ENCODE results near the gene PCSK6. TPM values are rescaled to one million over a fixed set of nuclear protein-coding genes. Genes with fewer than 3 reads are reported as not detected.
A peak's percentile ranks its signal among the peaks of the same experiment; 100 is the strongest.
"Not testable (repeated sequence)": the region's sequence is repeated elsewhere in the genome, so short reads cannot be mapped to it uniquely, and the experiment has no call there.

PCSK6 gene
- polyA plus RNA-seq, 1 donor from 2014 or later: 0.14 TPM

DNA sequence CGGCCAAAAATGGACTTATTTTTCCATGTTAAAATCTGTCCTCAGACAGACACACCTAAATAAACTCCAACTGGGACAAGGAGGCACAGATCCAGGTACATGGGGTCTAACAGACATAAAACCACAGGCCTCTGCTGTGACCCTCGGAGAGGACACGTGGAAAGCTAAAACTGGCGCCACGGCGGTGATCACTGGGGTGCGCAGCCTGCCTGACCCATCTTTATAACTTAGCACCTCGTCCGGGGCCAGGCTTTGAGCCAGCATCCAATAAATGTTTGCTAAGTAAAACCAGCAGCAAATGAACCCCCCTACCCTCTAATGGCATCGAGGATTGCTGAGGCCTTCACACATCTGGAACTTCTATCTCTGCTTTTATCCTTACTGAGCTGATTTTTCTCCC is 15.3 kb downstream of the PCSK6 start:
- no peaks in the 10 kb centered on the region for H3K36me3 Mint-ChIP-seq
- H3K4me1 Mint-ChIP-seq: no peaks in the 10 kb centered on the region
- H3K9me3 Mint-ChIP-seq: peaks cover 0 to 2% (median 0%) of the 10 kb centered on the region in 3 donors
- H3K27me3 Mint-ChIP-seq: peaks cover 6% of the 10 kb centered on the region
- H3K27ac Mint-ChIP-seq: no peak overlapping the region
- H3K4me3 Mint-ChIP-seq: no peak overlapping the region

DNA sequence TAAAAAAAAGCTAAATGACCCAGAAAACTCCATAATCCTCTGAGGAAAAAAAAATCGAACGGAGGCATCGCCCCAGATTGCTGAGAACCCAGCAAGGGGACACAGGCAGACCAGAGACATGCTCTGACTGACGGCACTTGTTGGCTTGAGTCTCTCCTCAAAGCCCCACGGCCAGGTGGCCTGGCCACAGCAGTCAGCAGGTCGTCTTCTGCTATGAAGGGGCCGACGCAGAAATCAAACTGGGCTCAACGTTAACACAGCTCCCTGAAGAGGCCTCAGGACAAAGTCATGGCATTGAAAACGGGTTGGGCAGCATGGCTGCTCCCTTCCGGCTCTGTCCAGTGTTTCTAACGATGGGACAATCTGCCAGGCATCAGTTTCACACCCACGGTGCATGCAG is 17.5 kb downstream of the PCSK6 start:
- H3K27me3 Mint-ChIP-seq: peaks cover 6% of the 10 kb centered on the region
- H3K9me3 Mint-ChIP-seq: peaks cover 0 to 2% (median 0%) of the 10 kb centered on the region in 3 donors
- no peaks in the 10 kb centered on the region for H3K4me1 Mint-ChIP-seq
- H3K27ac Mint-ChIP-seq: no peak overlapping the region
- H3K4me3 Mint-ChIP-seq: no peak overlapping the region
- no peaks in the 10 kb centered on the region for H3K36me3 Mint-ChIP-seq

DNA sequence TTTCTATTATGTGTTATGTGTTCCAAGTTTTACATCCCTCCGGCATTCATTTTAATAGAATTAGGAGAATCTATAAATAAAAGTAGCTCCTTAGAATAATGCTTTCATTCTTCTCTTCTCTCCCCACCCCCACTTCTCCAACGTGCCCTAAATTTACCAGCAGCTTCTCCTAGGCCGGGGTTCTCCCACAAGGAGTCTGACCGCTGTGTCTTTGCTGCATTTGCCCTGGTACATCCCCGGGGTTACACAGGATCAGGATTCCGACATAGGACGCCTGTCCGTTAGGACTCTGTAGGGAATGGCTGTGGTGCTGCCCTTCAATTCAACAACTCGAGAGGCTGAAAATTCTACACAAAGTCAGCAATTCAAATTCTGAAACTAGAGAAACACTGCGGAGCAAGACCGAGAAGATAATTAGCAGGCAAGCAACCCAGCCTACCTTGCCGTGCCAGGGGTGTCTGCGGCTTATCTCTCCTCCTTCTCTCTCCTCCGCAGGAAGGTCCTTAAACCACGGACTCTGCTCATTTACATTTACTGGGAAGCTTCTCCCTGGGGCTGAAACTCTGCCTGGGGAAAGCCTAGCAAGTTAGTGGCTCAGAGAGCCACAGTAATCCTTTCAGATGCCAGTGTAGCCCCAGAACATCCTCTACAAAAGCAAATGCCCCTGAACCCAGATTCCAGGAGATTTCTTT is 18.8 kb downstream of the PCSK6 start:
- Mint-ChIP-seq H3K4me3 (no peak overlapping the region), H3K9me3 (peaks cover 0 to 6% (median 2%) of the 10 kb centered on the region in 3 donors), H3K36me3 (no peaks in the 10 kb centered on the region), H3K27me3 (peaks cover 6% of the 10 kb centered on the region), H3K4me1 (no peaks in the 10 kb centered on the region), H3K27ac (no peak overlapping the region)

DNA sequence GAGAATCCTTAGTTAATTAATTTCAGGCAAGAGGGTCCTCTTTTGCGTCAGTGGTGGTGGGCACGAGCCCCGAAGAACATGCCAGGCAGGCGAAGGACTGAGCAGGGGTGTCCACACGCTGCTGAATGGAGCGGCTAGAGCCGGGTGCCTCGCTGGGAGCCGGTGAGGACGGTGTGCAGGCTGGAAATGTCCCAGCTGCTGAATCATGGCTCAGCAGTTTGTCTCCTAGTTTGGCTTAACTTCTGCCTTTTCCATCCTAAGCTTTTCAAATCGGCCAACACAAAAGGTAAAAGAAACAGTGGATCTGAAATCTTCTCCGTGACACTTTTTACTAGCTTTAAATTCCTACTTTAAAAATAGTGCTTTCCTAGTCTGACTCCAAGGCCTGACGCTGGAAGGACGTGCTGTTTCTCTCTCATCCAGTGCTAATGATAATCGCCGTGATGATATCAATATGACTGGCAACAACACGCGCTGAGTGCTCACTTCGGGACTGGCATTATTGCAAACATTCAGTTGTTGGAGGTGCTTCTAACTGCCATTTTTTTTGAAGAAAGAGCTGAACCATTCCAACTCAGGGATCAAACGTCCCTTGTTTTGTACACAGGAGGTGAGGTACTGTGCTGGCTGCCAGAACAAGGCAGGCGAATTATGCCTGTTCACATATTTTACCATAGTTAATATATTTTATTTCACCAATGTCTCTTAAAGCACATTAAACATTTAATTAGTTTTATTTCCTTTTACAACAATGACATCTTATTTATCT is 19.8 kb downstream of the PCSK6 start:
- H3K27ac Mint-ChIP-seq: no peak overlapping the region
- H3K36me3 Mint-ChIP-seq: no peaks in the 10 kb centered on the region
- no peaks in the 10 kb centered on the region for H3K4me1 Mint-ChIP-seq
- peak overlapping the region in 1 of 4 donors; percentile 30 for H3K4me3 Mint-ChIP-seq
- peaks cover 4% of the 10 kb centered on the region for H3K27me3 Mint-ChIP-seq
- H3K9me3 Mint-ChIP-seq: peaks cover 0 to 9% (median 2%) of the 10 kb centered on the region in 3 donors

DNA sequence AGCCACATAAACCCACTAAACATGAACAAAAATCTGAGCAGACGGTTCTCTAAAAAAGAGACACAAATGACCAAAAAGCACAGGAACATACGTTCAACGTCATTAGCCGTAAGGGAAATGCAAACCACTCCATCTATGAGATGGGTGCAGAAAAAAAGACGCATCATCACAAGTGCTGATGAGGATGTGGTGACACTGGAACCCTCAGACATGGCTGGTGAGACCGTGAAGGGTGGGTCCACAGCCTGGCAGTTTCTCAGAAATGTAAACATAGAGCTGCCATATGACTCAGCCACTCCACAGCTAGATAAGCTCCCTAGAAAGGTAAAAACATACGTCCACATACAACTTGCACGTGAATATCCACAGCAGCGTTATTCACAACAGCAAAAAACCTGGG is 23.3 kb downstream of the PCSK6 start:
- H3K4me3 Mint-ChIP-seq: no peak overlapping the region
- H3K36me3 Mint-ChIP-seq: no peaks in the 10 kb centered on the region
- H3K27ac Mint-ChIP-seq: no peak overlapping the region
- H3K4me1 Mint-ChIP-seq: no peaks in the 10 kb centered on the region
- H3K9me3 Mint-ChIP-seq: peaks cover 2 to 9% (median 4%) of the 10 kb centered on the region in 3 donors
- peaks cover 13% of the 10 kb centered on the region for H3K27me3 Mint-ChIP-seq

DNA sequence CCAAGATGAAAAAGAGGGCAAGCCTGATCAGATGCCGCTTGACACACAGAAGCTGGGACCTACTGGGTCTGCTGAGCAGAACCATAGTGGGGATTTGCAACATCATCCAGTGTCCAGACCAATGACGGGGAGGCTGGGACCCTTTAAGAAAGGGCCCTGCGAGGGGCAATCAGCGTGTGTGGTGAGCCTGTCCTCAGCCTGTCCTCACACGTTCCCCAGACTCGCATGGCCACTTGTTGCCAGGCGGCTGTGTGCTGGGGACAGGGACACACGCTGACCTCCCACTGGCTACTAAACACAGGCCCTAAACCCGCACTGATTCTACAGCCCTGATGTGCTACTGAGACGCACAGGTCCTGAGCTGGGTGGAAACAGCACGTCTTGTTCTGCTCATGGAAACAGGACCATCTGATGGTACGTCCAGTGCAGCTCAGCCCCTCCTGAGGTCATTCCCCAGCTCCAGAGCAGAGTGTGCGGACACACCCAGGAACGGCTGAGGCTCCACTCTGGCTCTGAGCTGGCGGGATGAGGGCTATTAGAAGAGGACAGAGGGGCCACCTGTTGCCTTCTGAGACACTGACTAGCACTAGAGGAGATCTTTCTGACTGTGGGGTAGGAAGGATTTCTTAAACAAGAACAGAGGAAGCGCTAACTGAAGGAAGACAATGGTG is 24.4 kb downstream of the PCSK6 start:
- peaks cover 12% of the 10 kb centered on the region for H3K27me3 Mint-ChIP-seq
- no peak overlapping the region for H3K4me3 Mint-ChIP-seq
- H3K36me3 Mint-ChIP-seq: no peaks in the 10 kb centered on the region
- no peak overlapping the region for H3K27ac Mint-ChIP-seq
- H3K9me3 Mint-ChIP-seq: peaks cover 2 to 9% (median 4%) of the 10 kb centered on the region in 3 donors
- no peaks in the 10 kb centered on the region for H3K4me1 Mint-ChIP-seq

DNA sequence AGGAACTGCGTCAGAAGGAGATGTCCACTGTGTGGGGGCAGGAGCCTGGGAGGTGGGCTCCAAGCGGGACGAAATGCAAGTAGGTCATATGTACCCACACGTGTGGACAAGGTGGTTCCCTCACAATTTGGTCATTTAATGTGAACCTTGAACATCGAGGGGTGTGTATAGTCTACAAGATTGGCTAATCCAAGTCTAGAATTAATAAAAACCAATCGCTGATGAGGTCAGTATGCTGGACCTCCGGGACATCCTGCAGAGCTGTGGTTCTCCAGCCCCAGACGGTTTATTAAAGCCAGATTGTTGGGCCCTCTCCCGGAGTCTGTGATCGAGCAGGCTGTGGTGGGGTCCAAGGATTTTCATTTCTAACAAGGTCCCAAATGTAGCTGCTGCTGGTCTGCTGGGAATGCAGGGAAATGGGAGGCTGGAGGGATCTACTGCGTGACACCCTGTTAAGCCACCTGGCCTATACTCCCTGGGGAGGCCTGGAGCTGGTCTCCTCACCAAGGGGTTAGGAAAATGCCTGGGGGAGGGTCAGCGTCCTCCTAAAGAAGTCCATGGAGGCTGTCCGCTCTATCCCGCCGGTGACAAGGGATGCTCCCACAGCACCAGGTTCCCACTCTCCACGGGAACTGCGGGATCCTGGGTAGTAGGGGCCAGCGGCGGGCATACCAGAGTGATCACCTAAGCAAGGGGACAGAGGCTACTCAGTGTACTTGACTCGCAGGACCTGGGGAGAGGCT is 25.1 kb downstream of the PCSK6 start:
- H3K27me3 Mint-ChIP-seq: peaks cover 12% of the 10 kb centered on the region
- no peak overlapping the region for H3K4me3 Mint-ChIP-seq
- peaks cover 2 to 9% (median 4%) of the 10 kb centered on the region in 3 donors for H3K9me3 Mint-ChIP-seq
- no peaks in the 10 kb centered on the region for H3K4me1 Mint-ChIP-seq
- H3K27ac Mint-ChIP-seq: no peak overlapping the region
- H3K36me3 Mint-ChIP-seq: no peaks in the 10 kb centered on the region

DNA sequence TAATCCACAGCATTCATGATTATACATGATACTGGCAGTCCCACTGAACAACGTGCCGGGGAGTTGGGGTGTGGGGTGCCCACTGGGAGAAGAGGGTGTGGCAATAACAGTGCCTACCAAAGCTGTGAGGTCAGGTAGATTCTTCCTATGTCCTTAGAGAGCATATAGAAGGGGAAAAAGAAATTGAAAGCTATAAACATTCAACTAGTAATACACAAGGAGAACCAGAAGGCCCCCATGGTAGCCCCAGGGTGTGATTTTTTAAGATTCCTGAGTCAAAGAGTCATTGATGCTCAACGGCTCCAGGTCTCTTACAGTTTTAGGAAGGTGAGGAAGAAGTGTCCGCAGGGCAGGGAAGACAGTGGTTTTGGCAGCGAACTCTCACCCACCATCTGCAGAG is 25.8 kb downstream of the PCSK6 start:
- H3K27ac Mint-ChIP-seq, H3K36me3 Mint-ChIP-seq, H3K9me3 Mint-ChIP-seq, H3K4me1 Mint-ChIP-seq, H3K4me3 Mint-ChIP-seq: not testable (repeated sequence)
- H3K27me3 Mint-ChIP-seq: peaks cover 12% of the 10 kb centered on the region

DNA sequence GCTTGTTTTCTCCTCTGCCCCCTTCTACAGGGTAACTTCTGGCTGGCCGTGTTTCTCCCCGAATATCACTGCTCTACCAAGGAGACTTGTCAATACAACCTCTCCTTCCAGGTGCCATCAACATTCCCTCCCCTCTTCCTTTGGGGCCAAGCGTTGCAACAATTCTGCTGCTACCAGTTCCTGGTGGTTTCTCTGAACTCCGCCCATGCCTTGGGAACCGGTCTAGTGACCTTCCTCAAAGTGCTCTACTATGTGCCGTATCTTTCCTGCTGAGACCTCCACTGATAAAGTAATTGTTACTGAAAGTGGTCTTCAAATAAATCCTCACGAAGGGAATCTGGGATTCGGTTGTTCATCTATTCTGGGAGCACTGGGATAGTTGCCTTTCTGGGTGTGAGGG is 26.2 kb downstream of the PCSK6 start:
- no peak overlapping the region for H3K4me3 Mint-ChIP-seq
- no peaks in the 10 kb centered on the region for H3K36me3 Mint-ChIP-seq
- H3K4me1 Mint-ChIP-seq: no peaks in the 10 kb centered on the region
- H3K9me3 Mint-ChIP-seq: peaks cover 2 to 9% (median 4%) of the 10 kb centered on the region in 3 donors
- no peak overlapping the region for H3K27ac Mint-ChIP-seq
- H3K27me3 Mint-ChIP-seq: peaks cover 12% of the 10 kb centered on the region

DNA sequence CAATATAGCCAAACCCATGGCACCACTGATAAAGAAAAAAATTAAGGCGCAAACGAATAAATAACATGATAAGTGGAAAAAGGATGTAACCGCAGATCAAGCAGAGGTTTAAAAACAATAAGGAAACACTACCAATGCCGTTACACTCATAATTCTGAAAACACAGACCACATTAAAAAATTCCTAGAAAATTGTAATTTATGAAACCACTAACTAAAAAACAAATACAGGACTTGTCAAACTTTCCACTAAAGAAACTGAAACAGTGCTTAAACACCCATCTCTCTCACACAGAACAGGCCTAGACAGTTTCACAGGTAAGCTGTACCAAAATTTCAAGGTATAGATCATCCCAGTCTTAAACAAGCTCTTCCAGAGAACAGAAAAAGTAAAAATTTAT is 28.4 kb downstream of the PCSK6 start:
- Mint-ChIP-seq H3K9me3 (peaks cover 2 to 7% (median 4%) of the 10 kb centered on the region in 3 donors), H3K27me3 (peaks cover 14% of the 10 kb centered on the region), H3K36me3 (no peaks in the 10 kb centered on the region), H3K4me3 (no peak overlapping the region), H3K27ac (no peak overlapping the region), H3K4me1 (no peaks in the 10 kb centered on the region)

DNA sequence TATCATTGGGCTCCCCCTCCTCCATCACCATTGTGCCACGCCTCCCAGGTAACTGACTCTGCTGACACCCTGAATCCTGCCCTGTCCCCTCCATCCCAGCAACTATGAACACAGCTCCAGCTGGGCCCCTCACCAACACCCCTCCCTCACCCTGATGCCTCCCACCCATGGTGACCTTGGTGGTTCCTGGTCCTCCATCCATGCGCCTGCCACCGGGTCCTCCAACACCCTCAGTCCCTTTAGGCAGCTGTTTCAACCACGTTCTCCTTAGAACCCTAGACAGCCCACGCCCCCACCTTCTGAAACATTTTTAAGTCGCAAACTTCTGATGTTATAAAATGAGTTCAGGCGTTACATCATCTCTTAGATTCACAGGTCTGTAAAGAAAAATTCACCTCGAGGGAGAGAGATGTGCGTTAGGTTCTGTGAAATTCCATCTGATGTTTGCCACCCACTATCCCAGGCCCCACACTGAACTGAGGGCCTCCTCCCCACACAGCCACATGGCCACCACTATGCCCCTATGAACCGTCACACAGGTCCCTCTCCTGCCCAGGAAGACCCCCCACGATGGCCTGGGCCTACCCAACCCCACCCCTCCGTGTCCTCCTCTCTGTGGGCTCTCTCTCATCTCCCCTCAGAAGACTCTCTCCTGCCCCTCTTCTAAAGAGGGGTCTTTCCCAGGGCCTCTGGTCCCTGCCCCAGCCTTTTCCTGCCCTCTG is 29.8 kb downstream of the PCSK6 start:
- H3K9me3 Mint-ChIP-seq: peaks cover 0 to 4% (median 0%) of the 10 kb centered on the region in 3 donors
- H3K4me3 Mint-ChIP-seq: no peak overlapping the region
- no peaks in the 10 kb centered on the region for H3K4me1 Mint-ChIP-seq
- no peak overlapping the region for H3K27ac Mint-ChIP-seq
- H3K27me3 Mint-ChIP-seq: peaks cover 19% of the 10 kb centered on the region
- no peaks in the 10 kb centered on the region for H3K36me3 Mint-ChIP-seq

DNA sequence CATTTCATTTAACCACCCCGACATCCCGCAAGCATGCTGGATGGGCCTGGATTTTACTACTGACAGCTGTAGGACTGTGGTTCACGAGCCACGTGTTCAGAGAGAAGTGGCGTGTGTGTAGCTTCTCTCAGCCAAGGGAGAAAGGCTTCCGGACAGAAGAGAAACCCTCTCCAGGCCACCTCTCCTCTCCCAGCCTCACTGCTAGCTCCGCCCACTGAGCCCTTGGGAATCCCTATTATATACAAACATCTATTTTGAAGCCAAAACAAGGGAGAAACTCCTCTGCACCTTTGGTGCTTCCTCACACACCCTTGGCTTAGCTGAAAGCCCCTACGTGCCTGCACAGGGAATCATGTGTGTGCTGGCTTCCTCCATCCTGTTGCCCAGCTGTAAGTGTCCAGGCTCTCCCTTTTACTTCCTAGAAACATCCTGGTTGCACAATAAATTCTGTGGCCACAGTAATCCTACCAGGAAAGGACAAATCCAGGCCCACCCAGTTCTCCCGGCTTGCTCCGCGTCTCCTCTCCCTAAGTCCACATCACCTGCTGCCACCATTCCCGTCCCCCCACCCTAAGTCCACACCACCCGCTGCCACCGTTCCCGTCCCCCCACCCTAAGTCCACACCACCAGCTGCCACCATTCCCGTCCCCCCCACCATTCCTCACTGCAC is 30.5 kb downstream of the PCSK6 start:
- Mint-ChIP-seq H3K9me3 (peaks cover 0 to 4% (median 0%) of the 10 kb centered on the region in 3 donors), H3K36me3 (no peaks in the 10 kb centered on the region), H3K27me3 (peaks cover 19% of the 10 kb centered on the region), H3K4me1 (no peaks in the 10 kb centered on the region), H3K4me3 (no peak overlapping the region), H3K27ac (no peak overlapping the region)

DNA sequence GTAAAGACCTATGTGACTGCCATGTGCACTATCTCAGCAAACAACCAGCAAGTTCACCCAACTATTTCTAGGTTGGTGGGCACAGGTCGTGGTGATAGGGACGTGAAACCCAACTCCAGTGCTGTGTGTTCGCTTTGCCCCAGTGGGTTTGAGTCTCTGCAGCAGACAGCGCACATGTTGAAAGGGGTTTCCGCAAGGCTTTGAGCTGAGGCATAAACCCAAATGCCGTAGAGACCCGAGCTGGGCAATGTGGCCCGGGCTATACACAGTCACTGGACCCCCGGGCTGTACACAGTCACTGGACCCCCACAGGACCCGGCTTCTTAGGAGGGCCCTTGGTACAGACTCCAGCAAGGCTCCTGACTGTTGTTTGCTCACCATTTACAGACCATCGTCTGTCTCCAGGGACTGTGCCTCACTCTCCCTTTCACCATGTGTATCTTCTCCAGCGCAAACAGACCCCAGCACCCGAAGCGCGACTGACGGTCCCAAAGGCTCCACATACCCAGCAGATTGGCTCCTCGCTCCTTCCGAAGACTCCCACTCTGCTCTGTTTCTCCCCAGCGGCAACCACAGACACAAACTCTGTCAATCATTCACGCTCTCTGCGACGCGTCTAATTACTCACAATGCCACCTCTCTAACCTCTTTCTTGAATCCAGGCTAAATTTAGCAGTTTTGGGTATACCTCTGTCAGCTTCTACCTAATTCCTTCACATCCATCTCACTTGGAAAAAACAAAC is 31.2 kb downstream of the PCSK6 start:
- no peak overlapping the region for H3K27ac Mint-ChIP-seq
- peaks cover 0 to 2% (median under 1%) of the 10 kb centered on the region in 3 donors for H3K9me3 Mint-ChIP-seq
- no peaks in the 10 kb centered on the region for H3K36me3 Mint-ChIP-seq
- no peak overlapping the region for H3K4me3 Mint-ChIP-seq
- peaks cover 22% of the 10 kb centered on the region for H3K27me3 Mint-ChIP-seq
- H3K4me1 Mint-ChIP-seq: no peaks in the 10 kb centered on the region

All from IgD-negative memory B cell (primary cell).